Occipital lobe (tissue), 2 donors: ENCODE data around the gene ANKDD1A. TPM values are rescaled to one million over a fixed set of nuclear protein-coding genes. Genes with fewer than 3 reads are reported as not detected.

Source experiments
- DNase-seq: peaks from one replicate; lab custom pipeline; 2025; lab: John Stamatoyannopoulos, UW
- total RNA-seq: library from RNA; depleted of rRNA; stranded (reverse); fragments of >200 nt; gene quantifications from one replicate; pipeline ENCODE4 v1.2.3, GENCODE V29; 2014

Gene ANKDD1A
- total RNA-seq, 1 donor from 2014 or later: 15.6 TPM

GRCh38 chr15:64923546-64923945, 11.8 kb downstream of the ANKDD1A start:
- no peak for DNase-seq

- no peak for DNase-seq
Observed at GRCh38 chr15:64925335-64926330, 13.9 kb downstream of the ANKDD1A start.

- DNase-seq: no peak
Observed at GRCh38 chr15:64926661-64927060, 15.0 kb downstream of the ANKDD1A start.

GRCh38 chr15:64928626-64929220, 17.0 kb downstream of the ANKDD1A start:
- no peak for DNase-seq

GRCh38 chr15:64930019-64930652, 18.4 kb downstream of the ANKDD1A start:
- DNase-seq: no peak

GRCh38 chr15:64930778-64931371, 19.2 kb downstream of the ANKDD1A start:
- no peak for DNase-seq

GRCh38 chr15:64931381-64931780, 19.7 kb downstream of the ANKDD1A start:
- no peak for DNase-seq

- no peak for DNase-seq
Observed at GRCh38 chr15:64934023-64934422, 22.3 kb downstream of the ANKDD1A start.

GRCh38 chr15:64938192-64938591, 26.5 kb downstream of the ANKDD1A start:
- no peak for DNase-seq

- no peak for DNase-seq
Observed at GRCh38 chr15:64942356-64942755, 30.7 kb downstream of the ANKDD1A start.

GRCh38 chr15:64943512-64944225, 32.0 kb downstream of the ANKDD1A start:
- no peak for DNase-seq

GRCh38 chr15:64944961-64945360, 33.3 kb downstream of the ANKDD1A start:
- DNase-seq: no peak

GRCh38 chr15:64947211-64947610, 35.5 kb downstream of the ANKDD1A start:
- DNase-seq: no peak

- no peak for DNase-seq
Observed at GRCh38 chr15:64948916-64949315, 37.2 kb downstream of the ANKDD1A start.

- no peak for DNase-seq
Observed at GRCh38 chr15:64949383-64950186, 37.9 kb downstream of the ANKDD1A start.

- DNase-seq: no peak
Observed at GRCh38 chr15:64950888-64951287, 39.2 kb downstream of the ANKDD1A start.

- no peak for DNase-seq
Observed at GRCh38 chr15:64951777-64952418, 40.2 kb downstream of the ANKDD1A start.

- DNase-seq: no peak
Observed at GRCh38 chr15:64954395-64954794, 42.7 kb downstream of the ANKDD1A start.

GRCh38 chr15:64959128-64959527, 47.4 kb downstream of the ANKDD1A start:
- no peak for DNase-seq

- no peak for DNase-seq
Observed at GRCh38 chr15:64960153-64960552, 48.5 kb downstream of the ANKDD1A start.
